Measurements from ENCODE around the gene COL6A3. TPM values are rescaled to one million over a fixed set of nuclear protein-coding genes. Genes with fewer than 3 reads are reported as not detected.

The COL6A3 gene
- total RNA-seq, 3 donors from 2014 or later: 20.9 to 235 (median 194) TPM

GRCh38 chr2:237322564-237322963 lies 91.4 kb downstream of the COL6A3 start:
- Histone ChIP-seq H3K4me1 (ENCODE audit: low read depth) (no peaks in the 10 kb centered on the region), H3K36me3 (ENCODE audit: low read depth) (no peaks in the 10 kb centered on the region), H3K4me3 (no peak overlapping the region), H3K9me3 (no peaks in the 10 kb centered on the region)
- no peak for TF ChIP-seq CTCF (IDR thresholded peaks at IDR 0.05)
- intact Hi-C loops (cut with DNase I, micrococcal nuclease): no loop called here
- peak; percentile 49 for ATAC-seq
- no peak for DNase-seq

GRCh38 chr2:237321746-237322145 lies 92.2 kb downstream of the COL6A3 start:
- intact Hi-C loops (cut with DNase I, micrococcal nuclease): no loop called here
- DNase-seq (no peak), ATAC-seq (no peak)
- TF ChIP-seq CTCF (IDR thresholded peaks at IDR 0.05): no peak
- H3K9me3 ChIP-seq: no peaks in the 10 kb centered on the region
- H3K36me3 ChIP-seq (ENCODE audit: low read depth): no peaks in the 10 kb centered on the region
- no peak overlapping the region for H3K4me3 ChIP-seq
- H3K4me1 ChIP-seq (ENCODE audit: low read depth): no peaks in the 10 kb centered on the region

GRCh38 chr2:237320801-237321560 lies 93.0 kb downstream of the COL6A3 start:
- Histone ChIP-seq H3K36me3 (ENCODE audit: low read depth) (no peaks in the 10 kb centered on the region), H3K9me3 (no peaks in the 10 kb centered on the region), H3K4me1 (ENCODE audit: low read depth) (no peaks in the 10 kb centered on the region), H3K4me3 (no peak overlapping the region)
- intact Hi-C loops (cut with DNase I, micrococcal nuclease): no loop called here
- DNase-seq (peak in 1 of 3 donors; percentile 32), ATAC-seq (peak; percentile 31)
- TF ChIP-seq CTCF (IDR thresholded peaks at IDR 0.05): no peak

- DNase-seq: no peak
- intact Hi-C loops (cut with DNase I, micrococcal nuclease): loop anchor here in 1 of 2 donors (10.0 kb wide), 1 partner anchor 95 kb away; the partner anchor contains the start of gene COL6A3
- peaks cover 2% of the 10 kb centered on the region for H3K4me1 ChIP-seq (ENCODE audit: low read depth)
- no peaks in the 10 kb centered on the region for H3K36me3 ChIP-seq (ENCODE audit: low read depth)
- no peaks in the 10 kb centered on the region for H3K9me3 ChIP-seq
- no peak for ATAC-seq
- no peak overlapping the region for H3K4me3 ChIP-seq
- no peak for TF ChIP-seq CTCF (IDR thresholded peaks at IDR 0.05)
Measured at GRCh38 chr2:237319887-237320286, 94.1 kb downstream of the COL6A3 start.

- H3K4me1 ChIP-seq (ENCODE audit: low read depth): peaks cover 7% of the 10 kb centered on the region
- DNase-seq (no peak), ATAC-seq (no peak)
- no peaks in the 10 kb centered on the region for H3K36me3 ChIP-seq (ENCODE audit: low read depth)
- no peak for TF ChIP-seq CTCF (IDR thresholded peaks at IDR 0.05)
- no peaks in the 10 kb centered on the region for H3K9me3 ChIP-seq
- intact Hi-C loops (cut with DNase I, micrococcal nuclease): loop anchor here in 1 of 2 donors (10.0 kb wide), 1 partner anchor 96 kb away; the partner anchor contains the start of gene COL6A3
- no peak overlapping the region for H3K4me3 ChIP-seq
Measured at GRCh38 chr2:237319086-237319820, 94.7 kb downstream of the COL6A3 start.
